Inflammatory macrophage treated with lipopolysaccharide for 1 hour (primary cell): ENCODE measurements around the gene EIPR1.

Source experiments
- DNase-seq, 2 donors: peaks; one replicate each; pipeline ENCODE4 v3.0.0-alpha.2; 2020 to 2022

Gene EIPR1

GRCh38 chr2:3265471-3265870 is 112.1 kb downstream of the EIPR1 start:
- DNase-seq: no peak

GRCh38 chr2:3264010-3264744 is 113.4 kb downstream of the EIPR1 start:
- DNase-seq: peak; percentile 71 to 81

GRCh38 chr2:3263487-3263886 is 114.1 kb downstream of the EIPR1 start:
- DNase-seq: no peak

GRCh38 chr2:3262437-3263388 is 114.9 kb downstream of the EIPR1 start:
- no peak for DNase-seq

GRCh38 chr2:3261511-3261910 is 116.1 kb downstream of the EIPR1 start:
- DNase-seq: no peak

- DNase-seq: no peak
These were observed 116.7 kb downstream of the EIPR1 start for GRCh38 chr2:3260959-3261358.

- no peak for DNase-seq
These were observed 119.8 kb downstream of the EIPR1 start for GRCh38 chr2:3257826-3258225.

- no peak for DNase-seq
These were observed 120.5 kb downstream of the EIPR1 start for GRCh38 chr2:3257166-3257565.

- DNase-seq: no peak
These were observed 121.0 kb downstream of the EIPR1 start for GRCh38 chr2:3256605-3257004.

- DNase-seq: no peak
These were observed 121.5 kb downstream of the EIPR1 start for GRCh38 chr2:3256157-3256556.

- DNase-seq: no peak
These were observed 123.1 kb downstream of the EIPR1 start for GRCh38 chr2:3254442-3254941.

- no peak for DNase-seq
These were observed 123.6 kb downstream of the EIPR1 start for GRCh38 chr2:3253913-3254441.

GRCh38 chr2:3251946-3252345 is 125.7 kb downstream of the EIPR1 start:
- no peak for DNase-seq

GRCh38 chr2:3249476-3249962 is 128.1 kb downstream of the EIPR1 start:
- DNase-seq: no peak

GRCh38 chr2:3248754-3249475 is 128.7 kb downstream of the EIPR1 start:
- DNase-seq: no peak

GRCh38 chr2:3246928-3247714 is 130.5 kb downstream of the EIPR1 start:
- DNase-seq: no peak

- no peak for DNase-seq
These were observed 131.2 kb downstream of the EIPR1 start for GRCh38 chr2:3246406-3246805.

- DNase-seq: no peak
These were observed 133.1 kb downstream of the EIPR1 start for GRCh38 chr2:3244486-3244885.

GRCh38 chr2:3243804-3244203 is 133.8 kb downstream of the EIPR1 start:
- no peak for DNase-seq

- peak in 1 of 2 donors; percentile 37 for DNase-seq
These were observed 134.8 kb downstream of the EIPR1 start for GRCh38 chr2:3242747-3243369.
